NCI-H82 treated with DMSO at 0.1 percent for 48 hours (cell line): ENCODE results near the gene SLC1A5.
"Not testable (repeated sequence)": the region's sequence is repeated elsewhere in the genome, so short reads cannot be mapped to it uniquely, and the experiment has no call there.

Experiments
- DNase-seq: peaks from one replicate; lab custom pipeline; 2025; ENCODE audit not compliant: unreplicated experiment; lab: John Stamatoyannopoulos, UW

The SLC1A5 gene

GRCh38 chr19:46772170-46773017 is 16.0 kb downstream of the SLC1A5 start:
- no peak for DNase-seq

DNA sequence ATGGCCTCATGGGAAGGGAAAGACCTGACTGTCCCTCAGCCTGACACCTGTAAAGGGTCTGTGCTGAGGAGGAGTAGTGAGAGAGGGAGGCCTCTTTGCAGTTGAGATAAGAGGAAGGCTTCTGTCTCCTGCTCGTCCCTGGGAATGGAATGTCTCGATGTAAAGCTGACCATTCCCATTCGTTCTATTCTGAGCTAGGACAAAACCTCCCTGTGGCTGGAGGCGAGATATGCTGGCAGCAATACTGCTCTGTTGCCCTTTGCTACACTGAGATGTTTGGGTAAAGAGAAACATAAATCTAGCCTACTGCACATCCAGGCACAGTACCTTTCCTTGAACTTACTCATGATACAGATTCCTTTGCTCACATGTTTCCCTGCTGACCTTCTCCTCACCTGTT is 19.6 kb downstream of the SLC1A5 start:
- DNase-seq, result not testable (repeated sequence)

GRCh38 chr19:46766569-46767317 is 21.7 kb downstream of the SLC1A5 start:
- peak; percentile 28 for DNase-seq

- no peak for DNase-seq
Measured at GRCh38 chr19:46764817-46765291, 23.5 kb downstream of the SLC1A5 start.

GRCh38 chr19:46762245-46762890 is 26.0 kb downstream of the SLC1A5 start:
- no peak for DNase-seq

GRCh38 chr19:46761418-46761831 is 27.0 kb downstream of the SLC1A5 start:
- DNase-seq, result no peak

GRCh38 chr19:46760897-46761296 is 27.5 kb downstream of the SLC1A5 start:
- not testable (repeated sequence) for DNase-seq

DNA sequence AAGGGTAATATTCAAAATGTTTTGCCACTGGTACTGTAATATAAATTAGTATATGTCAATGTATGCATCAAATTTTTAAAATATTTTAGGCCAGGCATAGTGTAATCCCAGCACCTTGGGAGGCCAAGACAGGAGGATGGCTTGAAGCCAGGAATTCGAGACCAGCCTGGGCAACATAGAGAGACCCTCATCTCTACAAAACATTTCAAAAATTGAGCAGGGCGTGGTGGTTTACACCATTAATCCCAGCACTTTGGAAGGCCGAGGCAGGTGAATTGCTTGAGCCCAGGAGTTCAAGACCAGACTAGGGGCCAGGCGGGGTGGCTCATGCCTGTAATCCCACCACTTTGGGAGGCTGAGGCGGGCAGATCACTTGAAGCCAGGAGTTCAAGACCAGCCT is 28.0 kb downstream of the SLC1A5 start:
- no peak for DNase-seq

DNA sequence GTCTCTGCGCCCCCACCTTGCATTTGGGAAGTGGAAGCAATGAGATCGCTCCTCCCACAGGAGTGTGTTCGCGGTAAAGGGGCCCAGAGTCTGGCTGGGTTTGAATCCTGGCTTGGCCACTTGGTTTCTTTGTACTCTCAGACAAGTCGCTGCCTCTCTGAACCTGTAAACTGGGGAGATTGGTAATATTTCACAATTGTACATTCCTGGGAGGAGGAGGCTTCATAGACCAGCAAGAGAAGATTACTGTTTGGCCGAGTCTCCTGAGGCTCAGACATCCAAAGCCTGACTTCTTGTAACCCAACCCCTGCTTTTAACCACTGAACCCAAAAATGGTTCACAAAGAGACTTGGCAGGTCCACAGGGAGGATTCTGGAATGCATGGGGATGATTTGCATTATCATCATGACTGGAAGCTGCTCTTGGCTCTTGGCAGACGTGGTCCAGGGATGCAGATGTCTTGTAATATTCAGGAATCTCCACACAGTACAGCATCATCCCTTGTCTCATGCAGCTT is 28.5 kb downstream of the SLC1A5 start:
- no peak for DNase-seq

GRCh38 chr19:46759206-46759605 is 29.2 kb downstream of the SLC1A5 start:
- no peak for DNase-seq

- no peak for DNase-seq
Measured at GRCh38 chr19:46756544-46756888, 31.9 kb downstream of the SLC1A5 start.

- DNase-seq, result no peak
Measured at GRCh38 chr19:46755853-46756543, 32.4 kb downstream of the SLC1A5 start.

GRCh38 chr19:46755077-46755852 is 33.1 kb downstream of the SLC1A5 start:
- no peak for DNase-seq

DNA sequence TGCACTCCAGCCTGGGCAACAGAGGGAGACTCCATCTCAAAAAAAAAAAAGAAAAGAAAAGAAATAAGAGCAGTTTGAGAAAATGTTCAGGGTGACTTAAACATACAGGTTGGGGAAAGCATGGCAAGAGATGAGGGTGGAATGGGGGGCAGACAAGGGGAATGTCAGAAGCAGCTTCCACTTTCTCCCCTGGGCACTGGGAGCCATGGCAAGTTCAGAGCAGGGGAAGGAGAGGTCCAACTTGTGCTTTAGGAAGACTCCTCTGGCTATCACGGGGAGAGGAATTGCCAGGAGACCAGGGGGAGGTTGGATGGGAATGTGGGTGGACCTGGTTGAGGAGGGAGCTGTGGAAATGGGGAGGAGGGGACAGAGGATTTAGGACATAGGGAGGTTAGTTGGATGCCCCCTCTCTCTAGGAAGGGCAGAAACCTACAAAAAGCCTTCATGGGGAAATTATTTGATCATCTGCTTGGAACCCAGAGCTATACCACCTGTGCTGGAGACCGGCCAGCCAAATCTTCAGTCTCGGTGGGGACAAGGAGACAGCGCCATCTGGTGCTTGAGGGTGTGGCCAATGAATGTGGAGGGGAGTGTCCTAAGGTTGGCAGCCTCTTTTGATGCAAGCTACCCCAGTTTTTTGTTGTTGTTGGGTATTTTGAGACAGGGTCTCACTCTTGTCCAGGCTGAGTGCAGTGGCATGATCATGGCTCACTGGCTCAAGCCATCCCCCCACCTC is 34.8 kb downstream of the SLC1A5 start:
- peak; percentile 63 for DNase-seq

GRCh38 chr19:46748325-46749109 is 39.9 kb downstream of the SLC1A5 start:
- DNase-seq, result peak; percentile 55

DNA sequence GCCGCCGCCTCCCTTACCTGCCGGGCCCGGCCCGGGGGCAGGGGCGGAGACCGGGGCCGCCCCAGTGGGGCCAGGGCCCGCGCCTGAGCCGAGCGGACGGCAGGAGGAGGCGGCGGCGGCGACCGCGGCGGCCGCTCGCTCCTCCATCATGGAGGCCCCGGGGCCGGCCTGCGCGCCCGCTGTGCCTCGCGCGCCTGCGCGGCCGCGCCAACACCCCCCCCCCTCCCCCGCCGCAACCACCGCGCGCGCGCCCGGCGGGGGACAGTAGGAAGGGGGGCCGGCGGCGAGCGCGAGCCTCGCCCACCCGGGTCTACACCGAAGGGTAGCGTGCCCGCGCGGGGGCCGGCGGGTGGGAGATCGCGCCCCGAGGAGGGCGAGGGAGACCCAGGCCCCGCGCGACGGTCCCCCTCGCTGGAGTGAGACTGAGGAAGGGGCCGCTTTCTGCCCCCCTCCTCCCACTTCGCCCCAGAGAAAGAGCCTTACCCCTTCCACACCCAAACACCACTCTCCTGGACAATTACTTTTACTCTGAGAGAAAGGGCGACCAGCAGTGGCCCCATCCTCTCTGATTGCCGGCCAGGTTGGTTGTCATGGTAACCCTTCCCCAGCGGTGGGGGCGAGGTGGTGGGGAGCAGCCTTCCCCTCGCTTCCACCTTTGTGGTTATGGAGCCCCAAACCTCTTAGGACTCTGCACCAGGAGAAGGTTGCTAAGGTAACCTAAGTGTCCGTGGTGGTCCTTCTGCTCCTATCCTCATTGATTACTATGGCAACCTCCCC is 41.9 kb downstream of the SLC1A5 start, which contains the start of gene STRN4:
TSS of gene STRN4 (minus strand) at position 170 of the 777 bp plus-strand sequence. CDS start at position 150, 20 bp downstream.
- DNase-seq, result peak; percentile 15

DNA sequence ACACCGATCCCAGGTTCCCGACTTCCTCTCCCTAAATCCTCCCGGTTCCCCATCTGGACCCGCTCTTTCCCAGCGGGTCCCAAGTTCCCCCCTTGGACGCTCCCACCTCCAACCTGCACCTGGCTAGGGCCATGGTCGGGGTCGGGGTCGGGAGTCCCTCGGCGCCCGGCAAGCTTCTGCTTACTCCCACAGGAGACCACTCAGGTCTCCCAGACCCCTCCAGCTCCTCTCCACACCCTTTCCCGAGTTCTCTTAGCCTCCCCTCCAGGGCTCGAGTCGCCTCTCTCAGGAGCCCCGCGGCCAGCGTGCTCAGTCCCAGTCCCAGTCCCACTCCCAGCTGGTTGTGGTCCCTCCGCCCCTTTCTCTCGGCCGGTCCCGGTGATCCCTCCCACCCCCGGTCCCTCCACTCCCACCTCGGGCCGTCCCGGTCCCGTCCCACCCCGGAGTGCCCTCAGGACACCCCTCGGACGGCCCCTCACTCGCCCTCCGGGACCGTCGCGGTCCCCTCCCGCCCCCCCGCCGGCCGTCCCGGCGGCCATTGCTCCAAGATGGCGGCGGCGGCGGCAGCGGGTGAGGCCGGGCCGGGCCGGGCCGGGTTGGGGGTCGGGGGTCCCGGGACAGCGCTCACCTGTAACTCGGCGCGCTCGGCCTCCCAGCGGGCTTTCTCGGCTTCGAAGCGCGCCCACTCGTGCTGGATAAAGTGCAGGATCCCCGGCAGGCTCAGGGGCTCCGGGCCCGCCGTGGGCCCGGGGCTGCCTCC is 42.7 kb downstream of the SLC1A5 start, which contains the start of gene FKRP:
TSS of gene FKRP (plus strand) at position 537 of the 760 bp plus-strand sequence. CDS start 9,394 bp downstream, outside the sequence.
- DNase-seq, result no peak
